Nasal cavity respiratory epithelium epithelial cell of viscerocranial mucosa (primary cell): ENCODE measurements around the gene GAB3. TPM values are rescaled to one million over a fixed set of nuclear protein-coding genes. Genes with fewer than 3 reads are reported as not detected.

Source experiments
- total RNA-seq: library from RNA; depleted of rRNA; stranded (reverse); fragments of >200 nt; gene quantifications from 2 replicates; pipeline ENCODE4 v1.2.3, GENCODE V29; 2014

GAB3 gene
- total RNA-seq: under 0.01 TPM in 2 replicates

GRCh38 chrX:154750301-154751202 is at the start of gene GAB3:
Gene GAB3 (minus strand): TSS chrX:154751077. CDS start chrX:154751025, 52 bp downstream.

GRCh38 chrX:154762537-154763296 is 11.8 kb upstream of the GAB3 start, which contains the start of gene DKC1:
Gene DKC1 (plus strand): TSS chrX:154762864. CDS start chrX:154762966, 102 bp downstream.

GRCh38 chrX:154653413-154653812 is 97.5 kb downstream of the GAB3 start, which contains the start of gene CTAG2:
Gene CTAG2 (minus strand): TSS chrX:154653579. CDS start chrX:154653515, 64 bp downstream.

Other genes starting within 250 kb of the GAB3 start
- 24.6 and 35.1 TPM in 2 replicates for gene FAM3A, start 234.8 kb downstream of the GAB3 start, total RNA-seq
- gene G6PD, start 204.2 kb downstream of the GAB3 start, total RNA-seq: 22.9 and 50.0 TPM in 2 replicates
- gene IKBKG, start 203.5 kb downstream of the GAB3 start, total RNA-seq: 8.5 and 8.9 TPM in 2 replicates
- gene CTAG1A, start 165.9 kb downstream of the GAB3 start, total RNA-seq: not detected in 2 replicates
- gene CTAG1B, start 131.8 kb downstream of the GAB3 start, total RNA-seq: not detected in 2 replicates
- gene CTAG2, start 97.5 kb downstream of the GAB3 start, total RNA-seq: not detected in 2 replicates
- 101 and 106 TPM in 2 replicates for gene DKC1, start 11.8 kb upstream of the GAB3 start, total RNA-seq
- gene MPP1, start 54.4 kb upstream of the GAB3 start, total RNA-seq: 0.34 and 4.3 TPM in 2 replicates
- not detected in 2 replicates for gene SMIM9, start 83.6 kb upstream of the GAB3 start, total RNA-seq
- 1.4 and 3.1 TPM in 2 replicates for gene F8A1, start 135.3 kb upstream of the GAB3 start, total RNA-seq